Activated effector memory CD4-positive, alpha-beta T cell treated with anti-CD3 and anti-CD28 coated beads, Interleukin-2, amount 50 U/mL, for 16 hours (primary cell): Measurements from ENCODE around the gene LDLRAD4.

Experiments used
- DNase-seq: peaks from one replicate; pipeline ENCODE4 v3.0.0-alpha.2; 2020

The LDLRAD4 gene

GRCh38 chr18:13566941-13567746, 348.6 kb downstream of the LDLRAD4 start:
- no peak for DNase-seq

GRCh38 chr18:13568443-13569392, 350.2 kb downstream of the LDLRAD4 start:
- peak; percentile 69 for DNase-seq

GRCh38 chr18:13570216-13570615, 351.7 kb downstream of the LDLRAD4 start:
- DNase-seq, result no peak

DNA sequence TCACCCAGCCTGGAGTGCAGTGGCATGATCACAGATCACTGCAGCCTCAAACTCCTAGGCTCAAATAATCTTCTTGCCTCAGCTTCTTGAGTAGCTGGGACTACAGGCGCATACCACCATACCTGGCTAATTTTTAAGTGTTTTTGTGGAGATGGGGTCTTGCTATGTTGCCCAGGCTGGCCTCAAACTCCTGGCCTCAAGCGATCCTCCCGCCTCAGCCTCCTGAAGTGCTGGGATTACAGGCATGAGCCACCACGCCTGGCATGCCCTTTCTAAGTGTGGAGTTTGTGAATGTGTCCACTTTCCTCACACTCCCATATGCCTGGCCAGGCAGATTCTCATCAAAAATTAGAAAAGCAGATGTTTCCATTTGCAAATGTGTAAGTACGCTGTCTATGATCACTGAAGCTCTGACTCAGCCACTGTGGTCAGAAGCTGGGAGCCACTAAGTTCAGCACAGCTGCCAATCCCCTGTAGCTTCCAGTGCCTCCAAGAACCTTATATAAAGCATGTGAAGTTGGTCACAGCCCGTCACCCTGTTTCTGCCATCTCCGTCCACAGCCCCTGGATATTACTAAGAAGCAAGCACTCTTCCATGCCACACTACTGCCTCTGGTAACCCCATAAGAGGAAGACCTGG, 352.4 kb downstream of the LDLRAD4 start:
- no peak for DNase-seq

DNA sequence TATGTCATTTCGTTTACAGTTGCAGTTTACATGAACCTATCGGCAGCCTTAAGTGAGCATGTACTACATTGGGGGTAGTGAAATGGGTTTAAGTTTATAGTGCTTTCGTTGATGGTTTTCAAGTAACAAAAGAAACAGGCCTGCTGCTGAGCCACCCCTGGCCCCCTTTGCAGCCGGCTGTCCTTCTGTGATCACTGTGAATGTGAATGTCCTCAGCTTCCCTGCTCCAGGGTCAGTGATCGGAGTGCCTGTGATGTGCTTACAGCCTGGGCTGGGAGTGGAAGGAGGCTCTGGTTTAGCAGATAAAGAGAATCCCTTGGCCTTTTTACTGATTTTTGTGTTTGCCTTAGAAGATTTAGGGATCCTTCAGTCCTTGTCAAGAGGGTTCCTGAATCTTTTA, 353.6 kb downstream of the LDLRAD4 start:
- no peak for DNase-seq

- no peak for DNase-seq
Observed at GRCh38 chr18:13572721-13573120, 354.2 kb downstream of the LDLRAD4 start.

GRCh38 chr18:13573750-13574149, 355.2 kb downstream of the LDLRAD4 start:
- DNase-seq, result no peak

- no peak for DNase-seq
Observed at GRCh38 chr18:13574355-13574754, 355.8 kb downstream of the LDLRAD4 start.

DNA sequence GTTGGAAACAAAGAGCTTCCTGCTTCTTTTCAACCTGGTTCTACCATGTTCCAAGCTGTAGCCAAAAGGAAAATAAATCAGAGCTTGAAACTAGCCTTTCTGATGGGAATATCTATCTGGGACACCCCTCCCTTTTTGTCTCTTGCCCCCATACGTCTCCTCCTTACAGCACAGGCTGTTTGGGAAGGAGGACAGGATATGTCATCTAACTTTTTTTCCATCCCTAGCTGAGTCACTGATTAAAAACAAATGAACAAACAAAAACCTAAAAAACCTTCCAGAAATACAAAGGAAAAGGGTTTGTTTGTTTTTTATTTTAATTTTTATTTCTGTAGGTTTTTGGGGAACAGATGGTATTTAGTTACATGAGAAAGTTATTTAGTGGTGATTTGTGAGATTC, 356.2 kb downstream of the LDLRAD4 start:
- no peak for DNase-seq

DNA sequence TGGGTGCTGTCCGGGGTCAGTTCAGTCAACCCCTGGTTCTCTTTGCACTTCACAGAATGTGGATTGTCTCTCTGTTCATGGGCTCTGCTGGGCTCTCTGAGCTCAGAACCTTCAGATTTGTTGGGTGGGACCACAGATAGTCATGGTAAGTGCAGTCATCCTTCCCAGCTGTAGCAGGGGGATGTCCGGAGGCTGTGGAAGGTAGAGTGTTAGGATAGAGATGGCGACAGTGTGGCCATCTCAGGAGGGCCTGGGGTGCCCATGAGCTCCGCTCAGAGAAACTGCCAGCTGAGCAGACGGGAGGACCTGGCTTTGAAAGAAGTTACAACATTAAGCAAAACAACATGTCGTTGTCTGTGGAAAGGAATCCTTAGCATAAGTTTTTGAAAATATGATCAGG, 358.0 kb downstream of the LDLRAD4 start:
- DNase-seq, result no peak

GRCh38 chr18:13577091-13577697, 358.6 kb downstream of the LDLRAD4 start:
- DNase-seq, result peak; percentile 74

DNA sequence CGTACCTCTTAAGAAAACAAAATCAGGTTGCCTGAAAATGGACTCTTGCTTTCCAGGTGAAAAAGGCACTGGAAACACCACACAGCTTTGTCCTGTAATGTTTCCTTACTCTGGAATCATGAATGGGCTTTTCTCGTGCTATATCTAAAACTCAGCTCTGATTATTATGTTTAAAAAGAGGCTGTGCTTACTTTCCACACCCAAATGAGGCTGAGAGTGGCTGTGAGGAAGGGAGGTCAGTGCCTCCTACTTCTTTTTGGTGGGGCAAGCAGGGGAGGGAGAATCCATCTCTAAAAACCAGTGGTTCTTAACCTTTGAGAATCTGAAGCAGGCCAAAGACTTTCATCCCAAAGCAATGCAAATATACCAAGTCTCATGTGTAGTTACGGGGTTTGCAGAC, 359.2 kb downstream of the LDLRAD4 start:
- DNase-seq, result no peak

DNA sequence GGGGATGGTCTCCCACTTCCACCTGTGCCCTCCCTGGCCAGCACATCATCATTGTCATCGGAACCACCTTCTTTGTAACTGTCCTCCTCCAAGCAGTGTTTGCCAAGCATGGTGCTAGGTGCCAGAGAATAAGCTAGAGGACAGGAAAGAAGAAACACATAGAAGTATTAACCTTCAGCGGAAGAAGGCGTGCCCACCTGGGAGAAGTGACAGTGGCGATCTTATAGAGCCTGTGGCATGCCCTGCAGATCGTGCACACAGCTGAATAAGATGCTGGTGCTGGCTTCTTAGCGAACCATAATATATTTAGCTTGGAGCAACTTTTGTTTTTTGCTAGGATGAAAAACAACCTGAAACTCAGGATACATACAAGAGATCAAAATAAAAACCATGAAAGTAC, 359.8 kb downstream of the LDLRAD4 start:
- DNase-seq, result no peak

DNA sequence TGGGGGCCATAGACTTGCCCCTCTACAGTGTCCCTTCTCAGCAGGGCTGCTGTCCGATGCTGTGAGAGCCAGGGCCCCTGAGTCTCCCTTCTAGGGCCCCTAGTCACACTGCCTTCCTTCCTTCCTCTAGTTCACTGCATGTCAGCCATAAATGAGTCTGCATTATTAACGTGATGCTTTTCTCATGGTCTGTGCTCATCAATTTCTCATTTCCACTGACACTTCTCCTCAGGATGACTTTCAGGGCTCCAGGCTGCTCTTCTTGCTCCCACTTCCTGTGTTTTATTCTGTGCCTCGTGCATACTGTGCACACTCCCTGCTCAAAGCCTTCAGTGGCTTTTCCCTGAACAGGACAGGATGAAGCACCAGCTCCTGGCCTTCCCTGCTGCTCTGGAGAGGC, 361.3 kb downstream of the LDLRAD4 start:
- DNase-seq, result no peak

DNA sequence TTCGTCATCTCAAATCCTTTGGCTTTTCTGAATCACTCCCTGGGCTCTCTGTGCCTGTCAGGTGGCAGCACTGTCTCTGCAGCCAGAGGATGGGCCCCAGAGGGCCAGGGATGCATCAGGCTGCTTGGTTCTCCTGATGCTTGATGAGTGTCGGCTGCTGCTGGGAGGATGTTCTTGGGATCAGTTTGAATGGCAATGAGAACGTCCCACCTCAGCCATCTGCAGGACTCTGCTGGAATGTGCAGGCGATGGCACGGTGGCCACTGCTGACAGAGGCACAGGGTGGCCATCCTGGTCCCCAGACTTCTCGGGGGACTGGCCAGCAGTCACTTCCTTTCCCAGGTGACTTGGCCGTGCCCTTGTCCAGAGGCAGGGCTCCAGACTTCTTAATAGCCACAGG, 361.8 kb downstream of the LDLRAD4 start:
- no peak for DNase-seq

DNA sequence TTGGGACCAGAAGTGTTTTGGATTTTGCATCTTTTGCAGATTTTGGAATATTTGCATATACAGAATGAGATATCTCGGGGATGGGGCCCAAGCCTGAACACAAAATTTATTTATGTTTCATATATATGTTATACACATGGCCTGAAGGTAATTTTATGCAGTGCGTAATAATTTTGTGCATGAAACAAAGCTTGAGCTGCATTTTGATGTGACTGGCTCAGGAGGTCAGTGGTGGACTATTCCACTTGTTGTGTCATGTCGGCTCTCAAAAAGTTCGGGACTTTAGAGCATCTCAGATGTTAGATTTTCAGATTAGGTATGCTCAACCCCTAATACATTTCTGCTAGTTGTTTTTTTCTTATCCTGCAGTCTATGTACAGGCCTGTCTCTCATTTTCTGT, 362.4 kb downstream of the LDLRAD4 start:
- DNase-seq, result no peak

- DNase-seq, result no peak
Observed at GRCh38 chr18:13581496-13582177, 363.1 kb downstream of the LDLRAD4 start.

GRCh38 chr18:13582178-13582670, 363.7 kb downstream of the LDLRAD4 start:
- DNase-seq, result no peak

GRCh38 chr18:13583576-13584550, 365.3 kb downstream of the LDLRAD4 start:
- DNase-seq, result no peak

DNA sequence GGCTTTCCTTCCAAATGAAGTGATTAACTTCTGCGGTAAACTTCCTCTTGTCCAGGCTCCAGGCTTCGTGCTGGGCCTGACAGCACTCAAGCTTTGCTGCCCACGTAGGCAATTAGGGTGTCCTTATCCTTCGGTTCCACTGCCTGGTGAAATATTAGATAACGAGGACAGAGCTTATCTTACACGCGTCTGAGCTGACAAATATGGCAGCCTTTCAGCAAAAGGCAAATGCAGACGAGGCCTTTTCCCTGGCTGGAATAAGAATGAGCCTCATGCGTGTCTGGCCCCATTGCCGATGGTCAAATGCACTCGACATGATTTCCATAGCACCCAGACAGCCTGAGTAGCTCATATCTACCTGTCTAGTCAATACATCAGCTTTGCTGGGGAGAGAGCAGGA, 366.3 kb downstream of the LDLRAD4 start:
- DNase-seq, result no peak
